Stimulated activated CD8-positive, alpha-beta memory T cell treated with anti-CD3 and anti-CD28 coated beads, Interleukin-4, amount 100 ng/mL, for 1 hour (primary cell): ENCODE data around the gene LIMK1.
A peak's percentile ranks its signal among the peaks of the same experiment; 100 is the strongest.

Experiments used
- DNase-seq, 2 donors: peaks; one replicate each; pipeline ENCODE4 v3.0.0-alpha.2; 2020; ENCODE audit warnings: low read depth in 2 of 2, low spot score in 1 of 2

The LIMK1 gene

DNA sequence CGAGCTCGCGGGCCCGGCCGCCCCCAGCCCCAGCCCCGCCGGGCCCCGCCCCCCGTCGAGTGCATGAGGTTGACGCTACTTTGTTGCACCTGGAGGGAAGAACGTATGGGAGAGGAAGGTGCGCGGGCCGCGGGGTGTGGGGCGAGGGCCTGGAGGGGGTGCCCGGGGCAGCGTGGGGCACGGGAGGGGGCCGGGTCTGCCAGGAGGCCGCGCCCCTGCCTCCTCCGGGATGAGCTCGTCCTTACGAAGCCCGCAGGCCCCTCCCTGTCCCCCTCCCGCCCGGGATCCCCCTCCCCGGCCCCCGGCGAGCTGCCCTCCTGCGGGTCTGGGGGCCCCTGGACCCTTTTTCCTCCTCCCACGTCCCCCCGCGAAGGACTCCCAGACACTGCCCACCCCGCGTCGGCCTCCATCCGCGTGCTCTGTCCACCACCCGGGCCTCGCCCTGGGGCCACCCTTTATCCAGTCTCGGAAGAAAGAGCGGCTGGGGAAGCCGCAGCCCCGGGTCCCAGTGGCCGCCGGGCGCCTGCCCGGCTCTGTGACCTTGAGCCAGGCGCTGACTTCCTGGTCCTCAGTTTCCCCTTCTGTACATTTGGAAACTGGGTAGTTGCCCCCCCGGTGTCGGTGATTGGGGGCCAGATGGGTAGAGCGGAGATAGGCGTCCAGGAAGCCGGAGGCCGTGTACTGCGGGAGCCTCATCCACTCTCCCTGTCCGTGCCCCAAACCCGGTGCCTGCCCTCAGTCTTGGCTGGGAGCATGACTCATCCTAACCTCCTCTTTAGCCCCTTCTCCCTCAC is 521 bp downstream of the LIMK1 start:
- no peak for DNase-seq

DNA sequence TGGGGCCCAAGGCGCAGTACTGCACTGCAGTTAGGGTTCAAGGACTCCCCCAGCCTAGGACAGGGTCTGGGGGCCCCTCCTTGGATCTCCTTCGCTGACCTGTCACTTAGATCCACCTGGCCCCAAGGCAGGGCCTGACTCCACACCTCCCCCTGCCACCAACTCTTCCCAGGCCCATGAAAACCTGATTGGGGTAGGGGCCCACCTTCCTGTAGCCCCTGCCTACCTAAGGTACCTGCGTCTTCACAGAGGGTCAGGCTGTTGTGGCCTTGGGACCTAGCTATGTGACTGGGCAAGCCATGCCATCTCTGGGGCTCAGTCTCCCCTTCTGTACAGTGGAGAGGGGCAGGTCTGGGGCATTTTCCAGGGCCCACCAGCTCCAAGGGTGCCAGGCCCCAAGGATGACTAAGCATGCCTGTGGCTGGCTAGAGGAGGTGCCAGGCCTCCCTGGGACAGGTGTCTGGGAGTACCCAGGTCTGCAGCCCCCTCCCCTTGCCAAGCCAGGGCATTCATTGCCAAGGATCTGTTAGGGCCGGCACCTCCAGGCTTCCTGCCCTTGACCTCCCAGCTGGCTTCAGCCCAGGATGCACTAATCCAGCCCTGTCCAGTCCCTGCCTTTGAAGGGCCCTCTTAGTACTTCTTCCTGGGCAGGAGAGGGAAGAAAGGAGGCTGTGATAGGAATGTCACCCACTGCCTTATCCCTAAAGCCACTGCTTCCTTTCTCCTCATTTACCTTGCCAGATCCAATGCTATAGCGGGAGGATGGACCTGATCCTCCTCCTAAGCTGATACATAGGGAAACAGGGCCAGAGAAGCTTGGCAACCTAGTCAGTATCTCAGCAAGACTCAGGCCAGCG is 1.3 kb downstream of the LIMK1 start:
- DNase-seq, result no peak

DNA sequence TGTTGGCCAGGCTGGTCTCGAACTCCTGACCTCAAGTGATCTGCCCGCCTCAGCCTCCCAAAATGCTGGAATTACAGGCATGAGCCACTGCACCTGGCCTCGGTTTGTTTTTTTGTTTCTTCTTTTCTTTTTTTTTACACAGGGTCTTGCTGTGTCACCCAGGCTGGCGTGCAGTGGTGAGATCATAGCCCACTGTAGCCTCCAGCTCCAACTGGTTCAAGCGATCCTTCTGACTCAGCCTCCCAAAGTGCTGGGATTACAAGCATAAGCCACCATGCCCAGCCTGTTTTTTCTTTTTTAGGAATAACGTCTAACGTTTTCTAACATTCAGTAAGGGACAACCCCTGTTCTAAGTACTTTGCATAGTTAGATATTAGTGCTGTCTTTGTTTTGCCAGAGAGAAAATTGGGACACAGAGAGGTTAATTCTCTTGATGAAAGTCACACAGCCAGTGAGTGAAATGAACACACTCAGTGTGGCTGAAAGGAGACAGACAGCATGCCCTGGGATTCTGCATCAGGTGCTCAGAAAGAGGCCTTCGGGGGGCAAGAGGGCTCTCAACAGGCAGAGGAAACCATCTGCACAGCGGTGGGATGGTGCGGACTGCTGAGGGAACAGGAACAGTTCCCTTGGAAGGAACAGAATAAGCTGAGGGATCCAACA is 4.3 kb downstream of the LIMK1 start:
- DNase-seq, result no peak

DNA sequence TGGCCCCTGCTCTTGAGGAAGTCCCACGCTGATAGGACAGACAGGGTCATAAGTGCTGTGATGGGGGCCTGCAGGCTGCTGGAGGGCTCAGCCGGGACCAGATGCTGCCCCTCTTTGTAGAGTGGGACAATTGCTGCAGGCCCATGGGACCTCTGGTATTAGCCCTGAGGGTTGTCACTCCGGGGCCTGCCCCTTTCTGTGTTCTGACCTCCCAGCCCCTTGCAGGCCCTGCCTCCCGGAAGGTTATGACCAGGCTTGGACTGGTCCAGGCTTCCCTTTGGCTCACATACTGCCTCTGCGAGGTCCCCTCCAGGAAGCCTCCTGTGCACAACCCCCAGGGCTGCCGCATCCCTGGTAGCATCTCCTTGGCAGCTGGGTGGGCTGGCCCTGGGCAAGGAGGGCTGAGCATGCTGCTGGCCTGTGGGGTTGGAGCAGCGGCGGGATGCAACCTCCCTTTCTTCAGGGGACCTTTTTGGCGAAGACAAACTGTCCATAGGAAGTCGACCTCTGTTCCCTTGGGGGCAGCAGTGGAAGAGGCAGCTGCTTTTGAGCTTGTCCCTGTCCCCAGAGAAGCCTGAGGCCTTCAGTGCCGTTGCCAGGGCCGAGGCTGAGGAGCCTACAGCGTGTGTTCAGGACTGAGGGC is 8.8 kb downstream of the LIMK1 start:
- DNase-seq, result no peak

DNA sequence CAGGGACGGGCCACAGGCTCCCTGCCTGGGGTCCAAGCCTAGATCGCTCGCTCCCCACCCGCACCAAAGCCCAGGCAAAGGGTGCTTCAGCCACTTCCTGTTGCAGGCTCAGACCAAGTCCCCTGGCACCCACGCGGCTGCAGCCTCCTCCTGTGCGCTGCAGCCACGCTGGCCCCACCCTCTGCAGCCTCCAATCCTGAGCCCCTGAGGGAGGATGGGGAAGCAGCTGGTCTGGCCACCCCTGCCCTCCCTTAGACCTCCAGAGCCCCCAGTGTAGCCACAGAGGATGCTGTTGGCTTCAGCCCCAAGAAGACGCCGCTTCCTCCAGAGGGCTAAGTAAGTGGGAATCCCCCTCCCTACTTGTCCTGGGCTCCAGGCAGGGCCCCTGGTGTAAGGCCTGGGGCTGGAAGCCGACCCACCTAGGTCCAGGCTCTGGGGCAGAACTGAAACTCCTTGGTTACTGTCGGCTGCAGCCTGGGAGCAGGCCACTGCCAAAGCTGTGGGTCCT is 9.4 kb downstream of the LIMK1 start:
- no peak for DNase-seq

DNA sequence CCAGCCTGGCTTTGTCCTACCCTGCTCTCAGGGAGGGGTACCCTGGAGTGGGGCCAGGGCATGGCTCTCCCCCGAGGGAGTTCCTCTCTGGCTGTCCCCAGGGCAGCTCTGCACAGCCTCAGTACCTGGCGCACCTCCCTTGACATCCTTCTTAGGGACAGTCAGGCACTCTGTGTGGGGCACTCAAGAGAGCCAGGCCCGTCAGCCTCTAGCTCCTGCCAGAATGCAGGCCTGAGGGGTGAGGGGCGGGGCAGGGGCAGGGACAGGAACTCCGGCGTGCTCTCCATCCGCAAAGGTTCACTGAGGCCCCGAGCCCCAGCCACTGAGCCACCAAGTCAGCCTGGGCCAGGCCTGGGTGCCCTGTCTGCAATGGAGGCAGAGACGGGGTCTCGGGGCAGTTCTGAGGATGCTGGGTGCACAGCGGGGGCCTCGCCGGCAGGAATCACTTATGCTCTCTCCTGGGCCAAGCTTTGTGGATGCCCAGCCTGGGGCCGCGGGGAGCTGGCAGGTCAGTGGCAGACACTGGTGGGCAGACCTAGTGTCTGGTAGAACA is 10.1 kb downstream of the LIMK1 start:
- DNase-seq, result no peak

DNA sequence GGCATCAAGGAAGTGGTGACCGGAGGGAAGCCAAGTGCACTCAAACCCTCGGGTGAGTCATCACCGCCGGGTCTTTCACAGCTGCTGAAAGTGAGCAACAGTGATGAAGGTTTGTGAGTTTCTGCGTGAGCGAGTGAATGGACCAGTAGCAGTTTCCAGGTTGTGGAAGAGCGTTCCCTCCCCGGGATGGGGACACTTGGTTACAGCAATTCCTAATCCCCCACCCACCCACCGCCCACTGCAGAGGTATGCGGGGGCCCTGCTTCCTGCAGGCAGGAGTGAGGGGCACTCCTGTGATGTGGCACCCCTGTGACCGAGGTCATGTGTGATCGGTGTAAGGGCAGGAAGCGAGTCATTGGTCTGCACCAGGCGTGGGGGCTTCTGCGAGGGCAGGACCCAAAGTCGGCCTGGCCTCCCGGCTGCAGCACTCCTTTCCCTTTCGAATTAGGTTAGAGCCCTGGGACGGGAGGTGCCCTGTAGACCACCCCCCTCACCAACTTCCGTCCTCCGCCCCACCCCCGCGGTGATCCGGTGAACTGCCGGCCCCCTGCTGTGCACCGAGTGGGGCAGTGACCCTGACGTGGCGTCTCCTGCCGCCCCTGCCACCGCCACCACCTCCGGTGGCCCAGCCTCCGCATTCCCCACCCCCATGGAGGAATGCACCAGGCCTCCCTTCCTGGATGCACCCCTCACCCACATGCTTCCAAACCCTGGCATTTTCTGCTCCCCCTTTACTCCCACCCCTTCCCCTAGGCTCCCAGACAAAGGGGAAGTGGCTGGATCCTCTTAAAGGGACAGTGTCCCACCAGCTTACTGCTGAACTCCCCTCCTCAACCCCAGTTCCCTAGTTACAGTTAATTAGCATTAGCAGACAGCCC is 10.9 kb downstream of the LIMK1 start:
- peak; percentile 47 to 59 for DNase-seq

DNA sequence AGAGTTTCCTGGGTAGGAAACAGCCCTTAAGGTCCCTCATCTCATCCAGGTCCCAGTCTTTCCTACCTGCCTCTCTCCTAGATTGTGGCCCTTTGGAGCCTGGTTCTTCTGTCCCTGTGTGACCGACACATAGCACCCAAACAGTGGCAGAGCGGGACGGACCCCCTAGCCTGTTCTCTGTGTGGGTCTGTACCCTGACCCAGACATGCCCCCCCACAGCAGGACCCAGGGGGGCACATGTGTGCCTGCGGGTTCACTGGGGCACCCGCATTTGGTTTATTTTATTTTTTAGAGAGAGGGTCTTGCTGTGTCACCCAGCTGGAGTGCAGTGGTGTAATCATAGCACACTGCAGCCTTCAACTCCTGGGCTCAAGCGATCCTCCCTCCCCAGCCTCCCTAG is 11.5 kb downstream of the LIMK1 start:
- DNase-seq, result no peak

DNA sequence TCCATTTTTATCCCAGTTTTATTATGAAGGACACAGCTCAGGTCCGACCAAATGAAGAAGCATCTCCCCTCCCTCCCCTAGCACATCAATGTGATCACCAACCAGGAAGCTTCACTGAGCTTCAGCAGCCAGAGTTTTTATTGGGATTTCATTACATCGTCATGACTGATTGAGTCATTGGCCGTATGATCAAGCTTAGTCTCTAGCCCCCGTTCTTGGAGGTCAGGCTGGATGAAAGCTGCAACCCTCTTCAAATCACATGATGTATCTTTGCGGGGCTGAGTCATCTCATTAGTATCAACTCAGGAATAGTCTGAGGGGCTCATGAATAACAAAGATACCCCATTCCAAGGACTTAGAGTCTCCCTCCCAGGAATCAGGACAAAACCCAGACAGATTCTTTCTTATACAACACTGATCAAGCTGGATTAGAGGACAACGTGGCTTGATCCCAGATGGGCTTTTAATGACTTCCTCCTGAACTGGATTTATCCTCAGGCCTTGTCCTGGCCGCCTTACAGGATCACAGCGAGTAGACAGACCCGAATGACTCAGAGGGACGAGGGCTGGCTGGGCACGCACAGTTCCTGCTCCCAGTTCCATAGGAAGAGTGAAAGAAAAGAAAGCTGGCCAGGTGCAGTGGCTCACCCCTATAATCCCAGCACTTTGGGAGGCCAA is 14.5 kb downstream of the LIMK1 start:
- DNase-seq, result no peak

DNA sequence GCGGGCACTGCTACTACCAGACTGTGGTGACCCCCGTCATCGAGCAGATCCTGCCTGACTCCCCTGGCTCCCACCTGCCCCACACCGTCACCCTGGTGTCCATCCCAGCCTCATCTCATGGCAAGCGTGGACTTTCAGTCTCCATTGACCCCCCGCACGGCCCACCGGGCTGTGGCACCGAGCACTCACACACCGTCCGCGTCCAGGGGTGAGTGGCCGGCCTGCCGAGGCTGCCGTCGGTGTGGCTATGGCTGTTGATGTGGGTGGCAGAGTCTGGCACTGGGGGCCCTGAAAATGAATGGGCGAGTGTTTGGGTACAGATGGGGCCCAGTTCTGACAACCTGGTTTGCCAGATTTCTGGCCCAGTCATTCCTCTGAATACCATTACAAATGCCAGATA is 15.4 kb downstream of the LIMK1 start:
- DNase-seq, result no peak

DNA sequence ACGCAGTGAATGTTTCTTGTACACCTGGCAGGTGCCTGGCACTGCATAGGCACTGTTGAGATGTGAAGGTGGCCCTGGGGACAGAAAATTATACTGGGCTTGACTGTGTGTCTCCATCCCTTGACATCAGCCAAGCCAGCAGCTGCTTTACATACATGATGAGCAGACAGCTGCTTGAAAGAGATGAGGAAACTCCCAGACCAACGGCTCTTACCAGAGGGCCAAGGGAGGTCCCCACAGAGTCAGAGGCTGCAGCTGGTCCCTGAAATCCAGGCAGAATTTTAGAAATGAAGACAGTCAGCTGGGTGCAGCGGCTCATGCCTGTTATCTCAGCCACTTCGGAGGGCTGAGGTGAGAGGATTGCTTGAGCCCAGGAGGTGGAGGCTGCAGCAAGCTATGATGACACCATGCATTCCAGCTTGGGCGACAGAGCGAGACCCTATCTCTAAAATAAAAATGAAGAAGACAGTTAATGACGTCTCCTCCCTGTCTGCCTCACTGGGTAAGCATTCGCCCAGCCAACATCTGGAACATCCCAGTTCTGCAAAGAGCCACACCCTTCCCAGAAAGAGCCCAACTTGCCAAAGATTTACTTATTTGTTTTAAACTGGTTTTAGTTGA is 17.6 kb downstream of the LIMK1 start:
- DNase-seq, result no peak

DNA sequence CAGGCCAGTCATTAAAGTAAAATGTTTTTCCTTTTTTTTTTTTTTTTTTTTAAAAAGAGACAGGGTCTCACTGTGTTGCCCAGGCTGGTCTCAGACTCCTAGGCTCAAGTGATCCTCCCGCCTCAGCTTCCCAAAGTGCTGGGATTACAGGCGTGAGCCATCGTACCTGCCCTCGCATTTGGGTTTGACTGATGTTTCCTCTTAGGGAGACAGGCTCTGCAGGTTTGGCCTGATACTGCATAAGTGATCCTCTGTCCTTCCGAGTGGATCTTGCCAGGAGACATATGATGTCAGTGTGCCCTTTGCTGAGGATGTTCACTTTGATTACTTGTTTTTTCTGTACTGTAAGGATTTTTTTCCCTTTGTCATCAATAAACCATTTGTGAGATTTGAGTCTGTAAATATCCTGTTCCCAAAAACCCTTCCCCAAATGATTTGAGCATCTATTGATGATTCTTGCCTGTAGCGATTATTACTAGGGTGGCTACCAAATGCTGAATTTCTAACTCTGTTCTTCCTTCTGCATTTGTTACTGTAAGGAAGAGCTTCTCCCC is 19.7 kb downstream of the LIMK1 start:
- DNase-seq, result no peak

DNA sequence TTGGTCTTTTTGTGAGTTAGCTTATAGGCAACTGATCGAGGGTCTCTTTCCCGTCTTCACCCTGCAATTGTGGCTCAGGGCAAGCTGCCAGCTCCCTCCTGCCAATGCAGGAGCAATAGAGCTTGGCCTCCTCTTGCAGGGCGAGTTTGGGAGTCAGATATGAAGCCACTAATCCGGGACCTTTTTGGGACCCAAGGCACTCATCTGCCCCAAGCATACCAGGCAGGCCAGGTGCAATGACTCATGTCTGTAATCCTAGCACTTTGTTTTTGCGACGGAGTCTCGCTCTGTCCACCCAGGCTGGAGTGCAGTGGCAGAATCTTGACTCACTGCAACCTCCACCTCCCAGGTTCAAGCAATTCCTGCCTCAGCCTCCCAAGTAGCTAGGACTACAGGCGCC is 21.1 kb downstream of the LIMK1 start:
- DNase-seq, result no peak

DNA sequence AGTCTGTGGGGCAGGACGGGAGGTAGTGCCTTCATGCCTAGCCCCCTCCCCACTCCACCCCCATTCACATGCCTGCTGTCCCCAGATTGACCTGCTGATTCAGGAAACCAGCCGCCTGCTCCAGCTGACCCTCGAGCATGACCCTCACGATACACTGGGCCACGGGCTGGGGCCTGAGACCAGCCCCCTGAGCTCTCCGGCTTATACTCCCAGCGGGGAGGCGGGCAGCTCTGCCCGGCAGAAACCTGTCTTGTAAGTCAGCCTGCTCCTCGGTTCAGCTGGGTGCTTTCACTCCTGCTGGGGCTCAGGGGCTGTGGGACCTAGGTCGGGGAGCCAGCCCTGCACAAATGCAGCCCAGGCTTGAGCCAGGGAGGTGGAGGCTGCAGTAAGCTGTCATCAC is 22.4 kb downstream of the LIMK1 start:
- no peak for DNase-seq

DNA sequence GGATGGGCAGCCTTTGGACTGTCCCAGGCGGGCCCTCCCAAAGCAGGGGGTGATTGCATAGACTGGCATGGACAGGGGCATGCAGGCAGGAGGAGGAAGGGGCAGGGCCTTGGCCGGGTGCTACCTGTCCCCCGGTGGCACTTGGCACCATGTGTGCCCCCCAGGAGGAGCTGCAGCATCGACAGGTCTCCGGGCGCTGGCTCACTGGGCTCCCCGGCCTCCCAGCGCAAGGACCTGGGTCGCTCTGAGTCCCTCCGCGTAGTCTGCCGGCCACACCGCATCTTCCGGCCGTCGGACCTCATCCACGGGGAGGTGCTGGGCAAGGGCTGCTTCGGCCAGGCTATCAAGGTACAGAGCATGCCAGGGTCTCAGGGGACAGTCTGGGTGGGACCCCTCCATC is 23.2 kb downstream of the LIMK1 start:
- DNase-seq, result no peak

DNA sequence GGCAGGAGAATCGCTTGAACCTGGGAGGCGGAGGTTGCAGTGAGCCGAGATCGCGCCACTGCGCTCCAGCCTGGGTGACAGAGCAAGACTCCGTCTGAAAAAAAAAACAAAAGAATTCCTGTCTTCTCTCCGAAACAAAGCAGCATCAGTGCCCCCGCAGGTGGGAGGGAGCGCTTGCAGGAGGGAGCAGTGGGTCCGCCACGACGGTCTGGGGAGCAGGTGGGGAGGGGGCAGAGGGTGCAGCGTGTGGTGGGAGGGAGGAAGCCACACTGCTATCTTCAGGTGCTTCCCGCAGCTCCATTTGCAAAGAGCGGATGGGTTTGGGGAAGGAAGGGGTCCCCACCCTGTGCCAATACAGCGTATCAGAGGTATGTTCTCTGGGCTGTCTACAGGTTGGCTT is 31.7 kb downstream of the LIMK1 start:
- DNase-seq, result no peak

DNA sequence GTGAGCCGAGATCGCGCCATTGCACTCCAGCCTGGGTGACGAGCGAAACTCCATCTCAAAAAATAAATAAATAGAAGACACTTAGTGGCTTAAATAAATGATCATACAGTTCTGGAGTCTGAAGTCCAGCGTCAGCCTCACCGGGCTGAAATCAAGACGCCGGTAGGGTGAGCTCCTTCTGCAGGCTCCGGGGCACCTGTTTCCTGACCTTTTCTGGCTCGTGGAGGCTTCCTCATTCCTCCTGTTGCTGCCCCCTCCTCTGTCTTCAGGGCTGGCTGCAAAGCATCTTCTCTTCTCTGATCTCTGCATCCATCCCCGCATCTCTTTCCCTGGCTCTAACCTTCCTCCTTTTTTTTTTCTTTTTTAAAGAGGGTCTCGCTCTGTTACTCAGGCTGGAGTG is 32.8 kb downstream of the LIMK1 start:
- DNase-seq, result no peak

DNA sequence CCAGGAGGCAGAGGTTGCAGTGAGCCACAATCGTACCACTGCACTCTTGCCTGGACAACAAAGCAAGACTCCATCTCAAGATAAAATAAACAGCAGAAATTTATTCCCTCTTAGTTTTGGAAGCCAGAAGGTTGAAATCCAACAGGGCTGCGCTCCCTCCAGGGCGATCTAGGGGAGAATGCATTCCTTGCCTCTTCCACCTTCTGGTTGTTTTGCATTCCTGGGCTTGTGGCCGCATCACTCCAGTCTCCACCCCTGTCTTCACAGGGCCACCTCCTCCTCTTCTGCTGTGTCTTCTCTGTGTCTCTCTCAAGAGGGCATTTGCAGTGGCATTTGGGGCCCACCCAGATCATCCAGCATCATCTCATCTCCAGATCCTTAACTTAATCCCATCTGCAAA is 36.2 kb downstream of the LIMK1 start:
- DNase-seq, result no peak
